NOMO-1 treated with DMSO at 0.1 percent for 48 hours (cell line): Measurements from ENCODE around the gene SNX25.
"Not testable (repeated sequence)": the region's sequence is repeated elsewhere in the genome, so short reads cannot be mapped to it uniquely, and the experiment has no call there.

ENCODE experiments used
- DNase-seq: peaks from one replicate; lab custom pipeline; 2025; ENCODE audit not compliant: unreplicated experiment; lab: John Stamatoyannopoulos, UW

The SNX25 gene

GRCh38 chr4:185341377-185341776 lies 132.0 kb downstream of the SNX25 start:
- DNase-seq: no peak

GRCh38 chr4:185341841-185342240 lies 132.4 kb downstream of the SNX25 start:
- no peak for DNase-seq

GRCh38 chr4:185343726-185344581 lies 134.6 kb downstream of the SNX25 start:
- DNase-seq: no peak

GRCh38 chr4:185344743-185345538 lies 135.5 kb downstream of the SNX25 start:
- peak; percentile 21 for DNase-seq

GRCh38 chr4:185346975-185347601 lies 137.7 kb downstream of the SNX25 start:
- DNase-seq: no peak

- no peak for DNase-seq
Measured at GRCh38 chr4:185351691-185352090, 142.3 kb downstream of the SNX25 start.

GRCh38 chr4:185352202-185352601 lies 142.8 kb downstream of the SNX25 start:
- no peak for DNase-seq

- no peak for DNase-seq
Measured at GRCh38 chr4:185352741-185353140, 143.3 kb downstream of the SNX25 start.

GRCh38 chr4:185357211-185357610 lies 147.8 kb downstream of the SNX25 start:
- no peak for DNase-seq

- no peak for DNase-seq
Measured at GRCh38 chr4:185357733-185358440, 148.5 kb downstream of the SNX25 start.

GRCh38 chr4:185358514-185358913 lies 149.1 kb downstream of the SNX25 start:
- peak; percentile 13 for DNase-seq

- DNase-seq: no peak
Measured at GRCh38 chr4:185358959-185359358, 149.6 kb downstream of the SNX25 start.

GRCh38 chr4:185359767-185360446 lies 150.5 kb downstream of the SNX25 start:
- no peak for DNase-seq

- no peak for DNase-seq
Measured at GRCh38 chr4:185361872-185362271, 152.5 kb downstream of the SNX25 start.

GRCh38 chr4:185362570-185362969 lies 153.2 kb downstream of the SNX25 start:
- not testable (repeated sequence) for DNase-seq

- no peak for DNase-seq
Measured at GRCh38 chr4:185363251-185363650, 153.9 kb downstream of the SNX25 start.

GRCh38 chr4:185364886-185365285 lies 155.5 kb downstream of the SNX25 start:
- no peak for DNase-seq

- DNase-seq: no peak
Measured at GRCh38 chr4:185369731-185370130, 160.3 kb downstream of the SNX25 start.

- DNase-seq: no peak
Measured at GRCh38 chr4:185370268-185370949, 161.0 kb downstream of the SNX25 start.

GRCh38 chr4:185371702-185372101 lies 162.3 kb downstream of the SNX25 start:
- DNase-seq: no peak
